Measurements from ENCODE around the gene ELMOD1. TPM values are rescaled to one million over a fixed set of nuclear protein-coding genes. Genes with fewer than 3 reads are reported as not detected.

The ELMOD1 gene
- total and polyA plus RNA-seq, 2 experiments from 2014 or later, result 1.2 to 1.6 TPM

- Mint-ChIP-seq H3K4me1 (peaks cover 42% of the 10 kb centered on the region), H3K4me3 (no peak overlapping the region), H3K27me3 (ENCODE audit: insufficient read depth, low read depth, poor library complexity) (peaks cover 44% of the 10 kb centered on the region), H3K36me3 (ENCODE audit: low read depth) (no peaks in the 10 kb centered on the region; the same call in 2 of the 3 replicates), H3K9me3 (no peaks in the 10 kb centered on the region), H3K27ac (no peak overlapping the region)
- H3F3A ChIP-seq (replicated peaks; ENCODE audit: low read depth), result no peaks in the 10 kb centered on the region; the same call in 1 of the 2 replicates
- DNase-seq (ENCODE audit: low spot score) (no peak), ATAC-seq (no peak)
- no peak overlapping the region for H3K27ac ChIP-seq (ENCODE audit: low read depth)
- no peak overlapping the region for H2AFZ ChIP-seq
- H3K4me2 ChIP-seq, result no peak overlapping the region
- H3K4me1 ChIP-seq (ENCODE audit: insufficient read depth), result peaks cover 46% of the 10 kb centered on the region
- no peaks in the 10 kb centered on the region for H3K9me2 ChIP-seq (ENCODE audit: insufficient read depth)
- H3K36me3 ChIP-seq (ENCODE audit: insufficient read depth), result no peaks in the 10 kb centered on the region
- no peaks in the 10 kb centered on the region for H4K20me1 ChIP-seq (replicated peaks; ENCODE audit: insufficient read depth)
- peaks cover 58% of the 10 kb centered on the region for H3K27me3 ChIP-seq (ENCODE audit: insufficient read depth)
- H3K4me3 ChIP-seq, result no peak overlapping the region
- H3K79me2 ChIP-seq (replicated peaks; ENCODE audit: insufficient read depth), result no peaks in the 10 kb centered on the region
- TF ChIP-seq POLR2AphosphoS5 (IDR thresholded peaks at IDR 0.05; ENCODE audit: low read depth) (no peak), ZNF462 (CRISPR knock-in tag; IDR thresholded peaks at IDR 0.05) (no peak), STAT1 (IDR thresholded peaks at IDR 0.05; ENCODE audit: unreplicated experiment) (no peak), ZNF331 (CRISPR knock-in tag; IDR thresholded peaks at IDR 0.05; ENCODE audit: low read depth) (no peak), REST (IDR thresholded peaks at IDR 0.05; ENCODE audit: unreplicated experiment) (no peak), ETS1 (IDR thresholded peaks at IDR 0.05) (no peak), CREB1 (CRISPR knock-in tag; IDR thresholded peaks at IDR 0.05; ENCODE audit: low read depth) (no peak), EZH2phosphoT487 (IDR thresholded peaks at IDR 0.05; ENCODE audit: unreplicated experiment) (no peak), CTCF (conservative IDR thresholded peaks at IDR 0.05; ENCODE audit: low read depth in 2 of 2) (no peak), NANOG (IDR thresholded peaks at IDR 0.05; ENCODE audit: borderline replicate concordance) (no peak), EZH2 (IDR thresholded peaks at IDR 0.05; ENCODE audit: low read depth, unreplicated experiment) (no peak), JUNB (IDR thresholded peaks at IDR 0.05; ENCODE audit: unreplicated experiment) (no peak)
These were observed 3.8 kb downstream of the ELMOD1 start for GRCh38 chr11:107594736-107595135.

Data from GM23338 (cell line).